Pulmonary artery endothelial cell (primary cell): ENCODE measurements around the gene MAGI2. TPM values are rescaled to one million over a fixed set of nuclear protein-coding genes. Genes with fewer than 3 reads are reported as not detected.
"Not testable (repeated sequence)": the region's sequence is repeated elsewhere in the genome, so short reads cannot be mapped to it uniquely, and the experiment has no call there.

Experiments used
- DNase-seq: peaks from one replicate; pipeline ENCODE4 v3.0.0-alpha.2; 2011; ENCODE audit warnings: low read depth, low spot score
- total RNA-seq: library from RNA; depleted of rRNA; stranded (reverse); fragments of >200 nt; gene quantifications from 2 replicates; pipeline ENCODE4 v1.2.3, GENCODE V29; 2014

The MAGI2 gene
- total RNA-seq, 1 donor from 2014 or later, result 1.3 TPM

DNA sequence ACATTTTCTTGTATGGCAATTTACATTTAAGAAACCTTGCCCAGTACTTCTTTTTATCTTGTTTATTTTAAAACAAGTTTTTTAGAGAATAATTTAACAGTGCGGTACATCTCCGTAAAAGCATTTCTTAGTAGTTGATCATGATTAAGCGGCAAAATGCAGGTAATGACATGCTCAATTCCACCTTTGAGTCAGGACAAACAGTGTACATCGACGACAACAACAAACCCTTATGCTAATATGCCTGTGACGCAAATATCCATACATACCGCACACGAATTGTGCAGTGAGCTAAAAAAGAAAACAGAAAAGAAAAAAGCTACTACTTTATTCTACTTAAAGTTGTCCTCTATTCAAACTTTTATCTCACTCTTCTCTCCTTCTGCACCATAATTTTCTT, 1.9 kb downstream of the MAGI2 start:
- no peak for DNase-seq

DNA sequence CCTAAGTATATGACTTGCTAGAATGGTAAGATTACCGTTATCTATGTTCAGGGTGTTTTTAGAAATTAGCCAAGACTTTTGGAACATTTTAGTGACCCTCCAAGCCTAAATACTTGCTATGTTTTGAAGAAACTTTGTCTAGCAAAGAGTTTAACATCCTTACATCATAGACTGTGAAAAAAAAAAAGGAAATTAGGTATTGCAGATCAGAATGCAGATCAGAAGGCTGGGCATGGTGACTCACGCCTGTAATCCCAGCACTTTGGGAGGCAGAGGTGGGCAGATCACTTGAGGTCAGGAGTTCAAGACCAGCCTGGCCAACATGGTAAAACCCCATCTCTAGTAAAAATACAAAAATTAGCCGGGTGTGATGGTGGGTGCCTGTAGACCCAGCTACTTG, 10.7 kb downstream of the MAGI2 start:
- DNase-seq, result not testable (repeated sequence)

DNA sequence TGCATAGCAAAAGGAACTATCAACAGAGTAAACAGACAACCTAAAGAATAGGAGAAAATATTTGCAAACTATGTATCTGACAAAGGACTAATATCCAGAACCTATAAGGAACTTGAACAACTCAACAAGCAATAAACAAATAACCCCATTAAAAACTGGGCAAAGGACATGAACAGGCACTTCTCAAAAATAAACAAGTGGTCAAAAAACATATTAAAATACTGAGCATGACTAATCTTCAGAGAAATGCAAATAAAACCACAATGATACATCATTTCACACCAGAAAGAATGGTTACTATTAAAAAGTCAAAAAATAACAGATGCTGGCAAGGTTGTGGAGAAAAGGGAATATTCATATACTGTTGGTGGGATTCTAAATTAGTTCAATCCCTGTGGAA, 17.1 kb downstream of the MAGI2 start:
- DNase-seq, result no peak

DNA sequence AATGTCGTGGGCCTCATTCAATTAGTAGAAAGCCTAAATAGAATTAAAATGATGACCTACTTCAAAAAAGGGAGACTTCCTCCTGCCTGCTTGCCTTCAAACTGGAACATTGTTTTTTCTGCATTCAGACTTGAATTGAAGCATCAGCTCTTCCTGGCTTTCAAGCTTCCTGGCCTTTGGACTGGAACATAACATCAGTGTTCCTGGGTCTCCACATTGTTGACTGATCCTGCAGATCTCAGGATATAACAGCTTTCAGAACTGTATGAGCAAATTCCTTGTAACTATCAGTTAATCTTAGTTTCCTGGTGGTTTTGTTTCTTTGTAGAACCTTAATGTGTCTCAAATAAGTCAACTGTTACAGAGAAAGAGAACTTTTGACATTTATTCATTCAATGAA, 18.6 kb downstream of the MAGI2 start:
- DNase-seq, result no peak

DNA sequence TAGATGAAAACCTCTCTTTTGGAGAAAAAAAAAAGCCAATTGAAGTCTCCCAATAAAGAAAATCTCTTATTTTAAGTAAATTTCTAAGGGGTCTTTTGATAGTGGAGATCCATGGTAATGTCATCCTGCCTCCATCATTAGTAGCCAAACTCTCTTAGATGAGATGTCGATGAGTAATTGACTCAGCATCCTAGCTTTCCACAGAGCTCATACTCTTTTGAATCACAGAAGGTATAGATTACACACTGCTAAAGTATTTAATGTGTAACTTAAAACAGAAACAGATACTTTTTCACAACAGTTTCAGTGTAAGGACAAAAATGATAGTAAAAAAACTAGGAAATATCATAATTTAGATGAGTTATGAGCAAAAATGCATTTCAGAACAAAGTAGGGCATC, 19.4 kb downstream of the MAGI2 start:
- DNase-seq, result no peak

DNA sequence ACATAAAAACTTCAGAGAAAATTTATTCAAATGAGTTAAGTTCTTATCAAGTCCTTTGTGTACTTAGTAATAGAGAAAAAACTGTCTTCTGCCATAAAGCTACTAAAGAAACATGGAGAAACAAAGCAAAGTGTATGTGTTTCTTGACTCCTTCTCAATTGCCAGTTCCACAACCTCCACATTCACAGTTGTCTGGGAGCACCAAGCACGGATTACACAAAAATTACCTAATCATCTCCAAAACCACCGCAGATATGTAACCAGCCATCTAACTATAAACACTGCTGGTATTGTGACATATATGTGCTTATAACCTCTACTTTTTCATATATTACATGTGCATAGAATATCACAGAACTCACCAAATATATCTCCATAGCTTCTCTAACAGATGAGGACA, 23.1 kb downstream of the MAGI2 start:
- DNase-seq, result no peak

DNA sequence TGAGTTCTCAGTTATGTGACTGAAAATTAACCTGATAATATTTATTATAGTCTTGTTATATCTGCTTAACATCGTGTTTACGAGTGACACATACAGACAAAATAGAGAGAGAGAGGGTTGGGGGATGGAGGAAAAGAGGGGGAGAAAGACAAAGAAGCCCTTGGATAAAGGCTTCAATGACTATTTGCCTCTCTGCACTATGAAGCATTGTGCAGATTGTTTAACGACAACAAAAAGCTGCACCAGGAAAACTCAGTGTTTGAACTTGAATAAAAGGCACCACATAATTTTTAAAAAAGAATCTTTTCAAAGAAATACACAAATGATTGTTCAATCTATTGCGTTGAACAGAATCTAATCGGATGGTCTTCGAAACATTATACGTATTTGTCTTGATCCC, 27.8 kb downstream of the MAGI2 start:
- no peak for DNase-seq

DNA sequence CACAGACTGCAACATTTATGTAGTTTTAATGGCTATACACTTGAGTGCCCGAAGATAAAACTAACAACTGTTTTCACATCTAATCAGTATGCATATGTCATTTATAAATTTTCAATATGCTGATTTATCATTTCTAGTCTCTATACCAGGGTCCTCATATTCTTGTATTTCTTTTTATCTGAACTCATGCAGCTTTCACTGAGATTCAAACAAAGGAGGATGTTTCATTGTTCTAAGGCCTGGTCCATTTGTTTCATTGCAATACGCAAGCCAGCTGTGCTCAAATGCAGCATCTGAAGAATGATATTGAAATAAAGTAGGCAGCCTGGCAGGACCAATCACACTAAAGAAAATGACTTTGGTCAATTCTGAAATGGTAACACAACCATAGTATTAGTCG, 31.7 kb downstream of the MAGI2 start:
- DNase-seq, result no peak

DNA sequence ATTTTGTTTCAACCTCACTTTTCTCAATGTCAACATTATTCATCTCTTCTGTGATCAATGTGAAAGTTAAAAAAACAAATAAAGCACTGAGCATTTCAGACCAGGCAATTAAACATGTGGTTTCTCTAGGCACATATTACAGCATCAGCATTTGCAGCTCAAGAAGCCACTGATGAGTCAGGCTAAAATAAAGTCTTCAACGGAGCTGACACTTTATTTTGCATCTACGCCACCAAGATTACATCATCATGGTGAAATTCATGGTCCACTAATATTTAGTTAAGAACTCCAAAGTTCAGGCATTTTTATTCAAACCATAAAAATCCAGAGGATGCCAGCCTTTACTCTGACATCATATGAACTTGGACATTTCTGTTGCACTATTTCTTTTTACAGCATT, 33.0 kb downstream of the MAGI2 start:
- DNase-seq, result no peak

DNA sequence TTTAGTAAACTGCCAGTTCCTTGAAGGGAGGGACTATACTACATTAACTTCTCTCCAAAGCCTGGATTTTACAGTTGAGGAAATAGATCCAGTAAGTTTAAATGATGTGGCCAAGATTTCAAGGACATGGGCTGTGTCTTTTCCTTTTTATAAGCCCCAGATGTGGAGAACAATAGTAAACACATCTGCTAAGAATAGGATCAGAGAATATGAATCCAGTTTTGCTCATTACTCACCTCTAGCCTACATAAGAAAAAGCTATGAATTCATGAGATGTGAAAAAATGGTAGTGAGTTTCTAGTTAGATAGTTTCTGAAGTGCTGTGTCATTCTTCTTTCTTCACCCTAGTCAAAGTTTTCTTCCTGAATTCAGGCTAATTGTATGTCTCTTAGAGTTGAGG, 38.6 kb downstream of the MAGI2 start:
- no peak for DNase-seq

DNA sequence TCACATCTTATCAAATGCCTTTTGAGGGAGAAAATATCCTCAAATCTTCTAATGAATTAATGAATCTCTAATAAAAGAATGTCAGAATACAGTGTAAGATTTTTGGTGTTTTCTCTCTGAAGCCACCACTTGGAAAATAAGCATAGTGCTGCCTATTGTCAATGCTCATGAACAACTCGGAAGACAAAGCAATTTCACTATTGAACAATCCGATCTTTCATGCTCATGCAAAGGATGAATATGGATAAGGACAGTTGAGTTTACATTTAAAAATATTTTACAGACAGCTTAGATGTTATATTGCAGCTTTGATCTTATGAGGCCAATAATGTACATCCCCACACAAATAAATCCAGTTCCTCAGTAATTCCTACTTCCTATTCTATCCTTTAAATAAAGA, 40.6 kb downstream of the MAGI2 start:
- no peak for DNase-seq

DNA sequence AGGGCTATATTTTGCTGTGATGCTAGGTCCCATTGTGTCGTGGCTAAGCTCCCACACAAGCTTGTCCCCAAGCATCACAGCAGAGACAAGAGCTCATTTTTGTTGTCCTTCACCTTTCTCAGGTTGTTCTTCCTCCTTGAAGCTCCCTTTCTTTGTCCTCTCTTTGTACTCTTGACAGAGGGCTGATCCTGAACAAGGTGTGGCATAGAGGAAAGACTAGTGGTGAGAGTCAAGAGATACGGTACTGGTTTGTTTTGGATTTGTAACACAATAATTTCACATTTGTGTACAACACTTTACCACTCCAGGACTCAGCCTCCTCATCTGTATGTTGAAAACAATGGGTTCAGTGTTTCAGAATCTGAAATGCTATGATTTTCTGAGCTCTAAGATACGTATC, 41.0 kb downstream of the MAGI2 start:
- DNase-seq, result no peak

DNA sequence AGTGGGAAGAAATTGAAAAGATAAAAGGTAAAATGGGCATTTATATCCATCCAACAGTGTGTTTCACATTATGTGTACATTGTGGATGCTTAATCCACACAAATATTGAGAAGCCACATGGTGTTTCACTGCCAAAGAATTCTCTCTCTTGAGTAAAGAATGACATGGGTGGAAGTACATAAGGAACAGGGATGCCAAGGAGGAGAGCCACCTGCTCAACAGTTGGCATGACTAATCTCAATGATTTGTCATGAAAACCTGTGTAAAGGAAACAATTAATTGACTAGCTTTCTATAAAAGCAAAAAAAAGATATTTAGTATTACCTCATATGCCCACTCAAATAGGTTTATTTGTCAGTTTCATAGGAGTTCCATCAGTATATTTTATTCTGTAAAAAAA, 43.1 kb downstream of the MAGI2 start:
- DNase-seq, result no peak

DNA sequence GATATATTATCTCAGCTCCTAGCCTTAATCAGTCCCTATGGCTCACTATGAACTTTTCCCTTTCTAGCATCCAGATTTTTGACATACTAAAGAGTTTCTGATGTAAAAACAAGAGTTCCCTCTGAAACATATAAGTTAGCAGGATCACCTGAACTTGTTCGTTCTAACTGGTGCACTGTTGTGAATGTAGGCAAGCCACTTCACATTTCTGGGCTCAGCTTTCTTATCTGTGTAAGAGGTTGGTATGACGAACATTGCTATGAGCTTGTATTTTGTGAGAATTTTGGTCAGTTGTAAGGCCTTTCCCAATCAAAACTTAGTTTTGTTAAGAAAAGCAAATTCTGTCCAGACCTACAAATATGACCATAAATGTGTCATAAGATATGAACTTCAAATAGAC, 46.1 kb downstream of the MAGI2 start:
- no peak for DNase-seq

DNA sequence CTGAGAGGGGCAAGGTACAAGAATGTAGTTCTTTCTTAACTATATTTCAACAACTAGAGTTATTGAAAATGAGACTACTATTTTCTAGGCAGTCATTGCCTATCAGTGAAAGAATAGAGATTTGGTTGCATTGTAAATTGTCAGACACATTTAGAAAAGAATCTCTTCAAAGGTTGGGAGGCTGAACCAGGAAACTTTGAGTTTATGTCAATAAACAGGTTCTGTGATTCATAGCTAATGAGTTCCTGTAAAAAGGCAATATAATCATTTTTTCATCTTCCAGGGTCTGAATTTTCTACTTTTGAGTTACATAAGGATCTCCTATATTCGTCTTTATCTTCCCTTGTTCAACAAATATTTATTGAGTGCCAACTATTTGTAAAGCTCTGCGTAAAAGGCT, 47.1 kb downstream of the MAGI2 start:
- DNase-seq, result no peak

DNA sequence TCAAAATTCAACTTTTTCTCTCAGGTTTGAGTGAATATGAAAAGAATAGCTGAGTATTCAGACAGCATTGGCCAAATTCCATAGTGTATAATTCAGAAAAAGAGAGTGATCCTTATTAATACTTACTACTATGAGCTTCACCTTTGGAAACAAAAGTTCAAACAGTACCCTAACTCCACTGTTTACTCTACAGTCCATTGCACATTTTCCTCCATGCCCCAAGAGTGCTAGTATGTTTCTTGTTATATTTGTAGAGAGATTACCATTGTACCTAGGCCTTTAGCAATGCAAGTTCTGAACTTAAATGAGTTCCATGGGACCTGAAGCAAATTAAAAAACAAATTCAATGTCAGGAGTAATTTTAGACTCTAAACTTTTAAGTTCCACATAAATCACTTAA, 48.1 kb downstream of the MAGI2 start:
- no peak for DNase-seq

DNA sequence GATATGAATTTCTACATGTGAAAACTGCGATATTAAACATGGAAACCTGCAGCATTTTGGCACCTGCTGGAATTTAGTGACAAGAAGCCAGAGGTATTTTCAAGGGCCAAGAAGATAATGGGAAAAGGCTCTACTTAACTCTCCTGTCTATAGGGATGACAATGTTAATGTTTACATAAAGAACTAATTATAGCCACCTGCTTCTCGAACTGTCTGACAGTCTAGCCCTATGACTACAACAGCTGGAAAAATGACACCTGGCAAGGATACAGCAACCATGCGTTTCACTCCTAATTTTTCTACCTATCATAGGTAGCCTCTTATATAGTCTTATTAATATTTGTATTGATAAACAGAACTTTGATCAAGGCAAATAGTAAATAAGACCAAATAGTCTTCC, 49.6 kb downstream of the MAGI2 start:
- no peak for DNase-seq

DNA sequence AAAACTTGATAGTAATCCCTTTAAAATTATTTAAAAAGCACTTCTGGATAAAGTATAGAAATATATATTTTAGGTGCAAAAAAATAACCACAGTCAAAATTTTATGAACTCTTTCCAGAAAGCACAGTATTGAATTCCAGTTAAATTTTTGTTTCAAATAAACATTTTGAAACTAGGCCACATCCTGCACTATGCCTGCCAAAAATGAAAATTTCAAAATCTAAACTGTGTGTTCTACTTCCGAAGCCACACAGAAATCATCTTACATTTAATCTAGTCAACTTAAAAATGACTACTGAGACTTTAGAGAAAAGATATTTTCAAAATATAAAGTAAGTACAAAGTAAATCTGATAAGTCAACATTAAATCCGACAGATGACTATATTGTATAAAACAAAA, 50.0 kb downstream of the MAGI2 start:
- no peak for DNase-seq

DNA sequence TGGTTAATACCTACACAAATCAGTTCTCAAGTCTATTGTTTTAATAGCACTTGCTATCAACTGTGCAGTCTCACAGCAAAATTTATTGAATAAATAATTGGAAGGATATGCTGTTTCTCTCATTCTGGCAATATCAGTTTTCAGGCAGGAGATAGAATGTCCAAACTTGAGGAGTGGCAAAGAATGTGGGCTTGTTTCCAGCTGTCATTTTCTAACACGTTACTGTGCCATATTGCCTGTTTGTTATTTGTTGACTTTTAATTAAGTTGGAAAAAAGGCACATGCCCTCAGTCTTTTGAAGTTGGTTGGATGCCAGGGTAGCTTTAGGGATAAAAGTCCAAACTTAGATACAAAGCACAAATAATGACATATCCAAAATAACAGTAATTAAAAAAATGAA, 52.2 kb downstream of the MAGI2 start:
- no peak for DNase-seq

DNA sequence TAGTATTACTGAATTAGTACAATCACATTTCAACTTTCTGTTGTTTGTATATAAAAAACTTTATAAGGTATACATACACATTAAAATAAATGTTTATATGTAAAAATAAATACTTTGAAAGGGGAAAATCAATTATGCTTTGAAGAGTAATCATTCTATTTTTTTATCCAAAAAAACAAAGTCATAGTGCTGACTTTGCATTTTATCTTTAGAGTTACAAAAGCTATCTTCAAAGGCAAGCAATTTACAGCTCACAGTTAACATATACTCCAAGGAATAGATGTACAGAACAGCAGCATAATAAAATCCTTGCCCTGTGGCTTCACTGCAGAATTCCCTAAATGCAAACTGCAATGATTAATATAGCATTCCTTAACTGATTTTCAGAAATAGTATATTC, 53.2 kb downstream of the MAGI2 start:
- DNase-seq, result no peak

DNA sequence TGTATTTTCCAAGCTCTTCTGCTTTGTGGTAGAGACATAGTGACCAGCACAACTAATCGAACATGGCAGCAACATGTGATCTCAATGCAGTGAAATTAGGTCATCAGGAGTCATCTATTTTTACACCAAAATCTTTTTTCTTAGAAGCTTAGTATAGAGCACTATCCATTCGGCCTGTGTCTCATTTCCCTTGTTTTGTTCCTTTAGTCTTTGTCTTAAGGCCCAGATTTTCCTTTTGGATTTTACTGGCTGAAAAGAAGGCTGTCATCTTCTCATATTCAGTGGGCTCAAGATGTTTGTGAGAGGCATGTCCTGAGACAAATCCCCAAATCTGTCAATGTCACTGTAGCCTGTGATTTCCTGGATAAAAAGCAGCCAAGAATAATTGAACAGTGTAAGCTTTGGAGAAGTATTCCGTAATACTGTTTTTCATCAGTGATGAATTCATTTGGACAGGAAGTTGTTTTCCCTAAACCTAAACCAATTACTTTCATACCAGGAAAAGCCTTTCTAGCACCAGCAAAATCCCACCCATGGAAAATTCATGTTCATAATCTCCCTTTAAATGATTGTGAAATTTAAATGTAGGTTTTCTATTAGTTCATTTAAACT, 55.2 kb downstream of the MAGI2 start:
- peak; percentile 17 for DNase-seq

DNA sequence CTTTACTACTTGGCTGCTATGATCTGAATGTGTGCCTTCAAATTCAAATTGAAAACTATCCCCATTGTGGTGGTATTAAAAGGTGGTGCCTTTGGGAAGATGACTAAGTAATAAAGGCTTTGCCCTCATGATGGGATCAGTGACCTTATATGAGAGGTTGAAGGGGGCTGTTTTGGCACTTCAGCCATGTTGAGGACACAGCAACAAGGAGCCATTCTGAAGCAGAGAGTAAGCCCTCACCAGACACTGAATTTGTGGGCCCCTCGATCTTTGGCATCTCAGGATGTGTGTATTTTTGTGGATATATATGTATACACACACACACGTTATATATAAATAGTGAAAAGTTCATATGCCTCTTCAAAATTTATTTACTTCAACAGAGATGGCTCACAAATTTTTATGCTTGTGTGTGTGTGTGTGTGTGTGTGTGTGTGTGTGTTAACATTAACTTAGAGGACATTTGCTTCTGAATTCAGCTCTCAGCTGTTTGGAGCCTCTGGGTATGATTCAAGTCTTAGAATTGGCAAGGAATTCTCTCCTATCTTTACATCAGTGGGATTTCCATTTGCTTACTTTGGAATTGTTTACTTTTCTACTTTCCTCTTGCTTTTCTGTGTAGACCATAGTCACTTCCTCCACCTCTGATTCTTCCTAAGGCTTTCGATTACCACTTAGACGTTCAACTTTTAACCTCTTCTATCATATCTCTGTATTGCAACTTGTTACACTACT, 66.6 kb downstream of the MAGI2 start:
- peak; percentile 68 for DNase-seq

DNA sequence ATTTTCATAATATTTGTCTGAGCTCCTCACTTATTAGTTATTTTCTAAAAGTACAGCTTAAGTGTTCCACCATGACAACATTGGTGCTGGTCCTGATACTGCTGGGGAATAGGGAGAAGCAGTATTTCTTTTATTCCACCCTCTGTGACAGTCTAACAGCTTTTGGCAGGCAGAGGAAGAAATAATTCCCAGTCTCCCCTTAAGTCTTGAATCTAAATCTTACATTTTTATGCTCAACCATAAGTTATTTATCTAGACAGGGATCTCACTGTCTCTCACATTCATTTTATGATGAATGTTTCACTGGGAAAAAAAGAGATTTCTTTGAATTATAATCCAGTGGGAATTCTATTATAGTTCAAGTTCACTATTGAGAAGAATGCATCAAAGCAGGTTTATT, 71.5 kb downstream of the MAGI2 start:
- DNase-seq, result no peak

DNA sequence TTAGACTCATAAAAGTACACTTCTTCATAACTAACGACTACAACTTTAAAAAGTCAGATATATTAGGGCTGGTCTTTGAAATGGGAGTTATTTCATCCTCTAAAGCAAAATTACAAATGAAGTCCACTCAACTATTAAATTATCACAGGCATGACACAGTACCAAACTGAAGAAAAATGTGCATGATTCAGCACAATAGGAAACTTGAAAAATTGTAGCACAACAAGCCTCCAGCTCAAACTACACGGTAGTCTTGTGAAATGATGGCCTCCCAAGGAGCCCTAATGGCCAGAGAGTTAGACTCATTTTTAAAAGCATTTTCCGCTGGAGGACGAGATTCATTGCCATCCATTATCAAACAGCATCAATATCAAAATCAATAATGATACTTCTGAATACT, 76.4 kb downstream of the MAGI2 start:
- no peak for DNase-seq
